ENCODE results near the gene ADAMTS18. TPM values are rescaled to one million over a fixed set of nuclear protein-coding genes. Genes with fewer than 3 reads are reported as not detected.

Gene ADAMTS18
- total and polyA plus RNA-seq, 2 of the 8 experiments (the other 6 are each of a cell fraction or from before 2014, with no cell fraction given) = 0.05 to 0.19 TPM

- no peak overlapping the region for H3K23ac ChIP-seq (ENCODE audit: insufficient read length)
- H3K4me3 ChIP-seq (ENCODE audit: extremely low read depth in 1 of 4, insufficient read depth in 2 of 4, low read depth in 3 of 4, low read length in 4 of 4) = no peak overlapping the region
- no peak overlapping the region for H2BK15ac ChIP-seq (ENCODE audit: low read length)
- H4K5ac ChIP-seq (ENCODE audit: insufficient read length, low read depth, low read length) = no peak overlapping the region
- no peak overlapping the region for H3K4ac ChIP-seq (replicated peaks; ENCODE audit: insufficient read length, low read depth, low read length)
- H3K4me2 ChIP-seq (ENCODE audit: insufficient read depth in 1 of 2, low read depth in 2 of 2, low read length in 2 of 2) = no peak overlapping the region
- peaks cover 0 to 10% (median 2%) of the 10 kb centered on the region in 4 experiments; a peak in 2 of 7 replicates for H3K4me1 ChIP-seq (replicated peaks in 1 of 4; ENCODE audit: control insufficient read depth in 3 of 4, insufficient read depth in 4 of 4, low read length in 3 of 4)
- H3K23me2 ChIP-seq (ENCODE audit: low read depth, low read length) = no peaks in the 10 kb centered on the region
- no peaks in the 10 kb centered on the region for H3K27me3 ChIP-seq (replicated peaks in 1 of 4; ENCODE audit: control insufficient read depth in 3 of 4, extremely low read depth in 1 of 4, insufficient read depth in 3 of 4, low read length in 3 of 4)
- ChIA-PET CTCF (ENCODE audit: partially characterized antibody) (interaction anchor here (0.7 to 1.7 kb wide), 6 partner anchors 19 to 190 kb away, joined by 3 to 4 read pairs (median 3); no protein-coding TSS in a partner anchor), POLR2A (ENCODE audit: partially characterized antibody) (no interaction called here)
- no peak overlapping the region for H2AK5ac ChIP-seq (ENCODE audit: low read depth, low read length)
- no peaks in the 10 kb centered on the region for H3K79me2 ChIP-seq (ENCODE audit: control insufficient read depth in 1 of 2, insufficient read depth in 2 of 2, low read length in 2 of 2)
- H2BK12ac ChIP-seq (ENCODE audit: low read depth, low read length) = no peak overlapping the region
- H3K27ac ChIP-seq (ENCODE audit: low read depth, low read length) = no peak overlapping the region
- H4K91ac ChIP-seq (replicated peaks; ENCODE audit: insufficient read length, low read length) = no peak overlapping the region
- no peaks in the 10 kb centered on the region for H3K36me3 ChIP-seq (ENCODE audit: control insufficient read depth in 2 of 4, insufficient read depth in 4 of 4, low read length in 3 of 4)
- 94% methylated on average over 2 of the region's 2 CpGs; no CpG with 5 or more reads in 1 of the 2 experiments for WGBS, 2 experiments (ENCODE audit: extremely low coverage in 1 of 2, insufficient coverage in 1 of 2, insufficient read length in 1 of 2, insufficient replicate concordance in 2 of 2, low coverage in 1 of 2, low lambda C conversion rate in 2 of 2, missing lambda C conversion rate in 1 of 2)
- no peak overlapping the region for H4K8ac ChIP-seq (ENCODE audit: extremely low read depth, insufficient read depth, low read length)
- no peak overlapping the region for H2AFZ ChIP-seq (ENCODE audit: low read length)
- H2BK5ac ChIP-seq (ENCODE audit: low read depth, low read length) = no peak overlapping the region
- H3K18ac ChIP-seq (ENCODE audit: extremely low read depth, low read length) = no peak overlapping the region
- no peaks in the 10 kb centered on the region for H3K79me1 ChIP-seq (ENCODE audit: low read depth, low read length)
- H3K14ac ChIP-seq (ENCODE audit: insufficient read length) = no peak overlapping the region
- no peak overlapping the region for H3K56ac ChIP-seq (replicated peaks; ENCODE audit: insufficient read length, low read depth, low read length)
- H3K9me3 ChIP-seq (ENCODE audit: insufficient read depth in 2 of 2, low read depth in 1 of 2, low read length in 1 of 2) = no peaks in the 10 kb centered on the region
- DNase-seq (ENCODE audit: low read depth in 1 of 2, low spot score in 2 of 2) (no peak), FAIRE-seq (no peak)
- no peak overlapping the region for H2BK120ac ChIP-seq (replicated peaks; ENCODE audit: low read depth, low read length)
- H4K20me1 ChIP-seq (replicated peaks in 1 of 2; ENCODE audit: control insufficient read depth in 1 of 2, insufficient read depth in 2 of 2, low read length in 2 of 2) = no peaks in the 10 kb centered on the region
- no peak overlapping the region for H3K9ac ChIP-seq (replicated peaks in 1 of 4; ENCODE audit: extremely low read depth in 1 of 4, low read depth in 3 of 4, low read length in 3 of 4)
- no peak overlapping the region for H2BK20ac ChIP-seq (ENCODE audit: low read length)
- TF ChIP-seq CTBP2 (IDR thresholded peaks at IDR 0.05; ENCODE audit: borderline replicate concordance, insufficient read depth, insufficient read length, low read length) (no peak), RAD21 (IDR thresholded peaks at IDR 0.05 in 1 of 2, conservative IDR thresholded peaks at IDR 0.05 in 1 of 2; ENCODE audit: low read depth in 2 of 2, low read length in 2 of 2) (no peak), EZH2 (IDR thresholded peaks at IDR 0.05; ENCODE audit: low read depth, low read length, severe bottlenecking) (no peak), KDM5A (IDR thresholded peaks at IDR 0.05; ENCODE audit: low read length) (no peak), RXRA (IDR thresholded peaks at IDR 0.05; ENCODE audit: insufficient read depth, low read depth, low read length) (no peak), RNF2 (IDR thresholded peaks at IDR 0.05; ENCODE audit: borderline replicate concordance, low read depth, low read length, missing control alignments, poor library complexity, severe bottlenecking) (no peak), EP300 (IDR thresholded peaks at IDR 0.05; ENCODE audit: borderline replicate concordance in 1 of 2, low read depth in 2 of 2, low read length in 2 of 2) (no peak), RFX5 (IDR thresholded peaks at IDR 0.05; ENCODE audit: borderline replicate concordance, low read depth, low read length) (no peak), ATF3 (IDR thresholded peaks at IDR 0.05; ENCODE audit: insufficient read depth, low read depth, low read length) (no peak), ZNF274 (IDR thresholded peaks at IDR 0.05; ENCODE audit: borderline replicate concordance, extremely low read depth, low read length) (no peak), CHD2 (IDR thresholded peaks at IDR 0.05; ENCODE audit: low read length) (no peak)
Measured at GRCh38 chr16:77394699-77395098, 40.1 kb downstream of the ADAMTS18 start.

Data from H1 (cell line).